GOT3 (cell line): ENCODE results near the gene MSLN.

Experiments used
- DNase-seq: peaks from one replicate; lab custom pipeline; 2025; ENCODE audit warnings: mixed read lengths; lab: John Stamatoyannopoulos, UW

MSLN gene

GRCh38 chr16:760545-761343, at the start of gene MSLN:
MSLN (plus strand) TSS chr16:760734; CDS start chr16:762681, 1,947 bp downstream.
- DNase-seq: no peak

GRCh38 chr16:711084-711483, 49.5 kb upstream of the MSLN start:
- DNase-seq: no peak

GRCh38 chr16:711548-712320, 48.8 kb upstream of the MSLN start:
- peak; percentile 34 for DNase-seq

DNA sequence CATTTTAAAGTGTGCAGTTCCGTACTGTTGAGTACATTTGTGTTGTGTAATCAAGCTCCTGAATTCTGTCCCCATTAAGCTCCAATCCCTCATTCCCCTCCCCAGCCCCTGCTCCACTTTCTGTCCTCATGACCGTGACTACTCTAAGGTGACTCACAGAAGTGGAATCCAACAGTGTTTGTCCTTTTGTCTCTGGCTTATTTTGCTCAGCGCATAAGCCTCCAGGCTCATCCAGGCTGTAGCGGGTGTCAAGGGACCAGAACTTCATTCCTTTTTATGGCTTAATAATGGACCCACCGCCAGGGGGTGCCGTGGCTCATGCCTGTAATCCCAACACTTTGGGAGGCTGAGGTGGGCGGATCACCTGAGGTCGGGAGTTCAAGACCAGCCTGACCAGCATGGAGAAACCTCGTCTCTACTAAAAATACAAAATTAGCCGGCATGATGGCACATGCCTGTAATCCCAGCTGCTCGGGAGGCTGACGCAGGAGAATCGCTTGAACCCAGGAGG, 47.7 kb upstream of the MSLN start:
- peak; percentile 68 for DNase-seq

DNA sequence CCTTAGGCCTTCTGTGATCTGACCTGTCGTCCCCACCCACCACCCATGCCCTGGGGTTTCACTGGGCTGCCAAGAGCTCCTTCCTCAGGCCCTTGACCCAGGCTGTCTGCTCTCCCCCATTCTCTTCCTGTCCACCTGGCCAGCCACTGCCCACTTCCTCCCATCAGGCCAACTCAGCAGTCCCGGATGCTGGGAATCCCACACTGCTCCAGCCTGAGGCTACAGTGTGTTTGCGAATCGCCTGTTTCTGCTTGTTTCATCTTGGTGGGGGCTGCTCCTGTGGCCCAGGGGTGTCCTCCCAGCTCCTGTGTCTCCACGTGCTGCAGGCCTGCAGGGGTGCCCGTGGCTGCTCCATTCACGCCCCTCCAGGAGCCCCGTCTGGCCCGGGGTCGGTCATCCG, 46.5 kb upstream of the MSLN start:
- DNase-seq: no peak

- DNase-seq: peak; percentile 65
Measured at GRCh38 chr16:714558-715476, 45.7 kb upstream of the MSLN start, which contains the start of gene METRN. METRN (plus strand) TSS chr16:715118; CDS start chr16:715290, 172 bp downstream.

GRCh38 chr16:715477-716199, 44.9 kb upstream of the MSLN start:
- no peak for DNase-seq

GRCh38 chr16:716200-716568, 44.4 kb upstream of the MSLN start:
- no peak for DNase-seq

GRCh38 chr16:716768-717325, 43.7 kb upstream of the MSLN start:
- no peak for DNase-seq

GRCh38 chr16:717450-718245, 42.9 kb upstream of the MSLN start:
- no peak for DNase-seq

GRCh38 chr16:718389-718788, 42.1 kb upstream of the MSLN start:
- DNase-seq: no peak

- no peak for DNase-seq
Measured at GRCh38 chr16:718922-719321, 41.6 kb upstream of the MSLN start.

GRCh38 chr16:719815-720446, 40.6 kb upstream of the MSLN start:
- no peak for DNase-seq

DNA sequence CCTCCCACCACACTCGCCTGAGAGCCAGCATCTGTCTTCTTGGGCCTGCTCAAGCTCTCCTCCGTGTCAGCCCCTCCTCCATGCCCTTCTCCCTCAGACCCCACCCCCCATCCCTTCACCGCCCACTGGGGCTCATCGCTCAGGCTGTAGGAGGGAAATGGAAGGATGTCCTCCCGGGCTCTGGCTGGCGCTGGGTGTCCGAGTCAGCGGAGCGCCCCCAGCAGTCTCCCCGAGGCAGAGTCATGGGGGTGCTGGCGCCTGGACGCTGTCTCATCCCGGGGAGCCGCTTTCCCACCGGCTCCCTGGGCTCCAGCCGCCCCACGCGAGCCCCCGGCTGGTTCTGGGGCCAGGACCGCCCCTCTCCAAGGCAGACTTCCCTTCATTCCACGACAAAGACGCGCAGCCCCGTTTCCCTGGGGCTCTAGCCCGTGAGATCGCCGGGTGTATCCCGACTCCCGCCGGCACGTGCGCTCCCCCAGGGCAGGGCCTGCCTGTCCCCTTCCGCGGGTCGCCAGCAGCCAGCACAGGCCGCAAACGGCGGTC, 40.0 kb upstream of the MSLN start:
- no peak for DNase-seq

DNA sequence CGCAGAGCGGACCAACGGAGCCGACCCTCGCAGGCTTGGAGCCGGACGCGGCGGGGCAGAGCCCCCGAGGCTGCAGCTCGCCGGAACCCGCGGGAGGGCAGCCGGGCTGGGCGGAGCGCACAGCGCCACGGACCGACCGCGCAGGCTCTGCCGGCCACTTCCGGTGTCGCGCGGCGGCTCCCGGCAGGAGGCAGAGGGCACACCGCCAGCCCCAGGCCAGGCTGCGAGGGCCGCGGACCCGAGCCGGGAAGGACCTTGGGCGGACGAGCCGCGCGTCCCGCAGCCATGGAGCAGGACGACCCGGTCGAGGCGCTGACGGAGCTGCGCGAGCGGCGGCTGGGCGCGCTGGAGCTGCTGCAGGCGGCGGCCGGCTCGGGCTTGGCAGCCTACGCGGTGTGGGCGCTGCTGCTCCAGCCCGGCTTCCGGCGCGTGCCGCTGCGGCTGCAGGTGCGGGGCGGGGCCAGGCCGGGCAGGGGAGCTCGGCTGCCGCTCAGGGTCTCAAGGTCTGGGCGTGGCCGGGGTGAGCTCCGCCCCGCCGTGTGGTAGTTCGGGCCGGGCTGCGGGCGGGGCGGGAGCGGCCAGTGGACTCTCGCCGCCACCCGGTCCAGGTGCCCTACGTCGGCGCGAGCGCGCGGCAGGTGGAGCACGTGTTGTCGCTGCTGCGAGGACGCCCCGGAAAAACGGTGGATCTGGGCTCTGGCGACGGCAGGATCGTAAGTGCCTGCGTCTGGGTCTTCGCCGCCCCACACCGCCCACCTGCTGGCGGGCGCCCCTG, 39.4 kb upstream of the MSLN start, which contains the start of gene ANTKMT:
TSS of gene ANTKMT (plus strand) at position 157 of the 775 bp plus-strand sequence. CDS start at position 286, 129 bp downstream.
- peak; percentile 44 for DNase-seq

DNA sequence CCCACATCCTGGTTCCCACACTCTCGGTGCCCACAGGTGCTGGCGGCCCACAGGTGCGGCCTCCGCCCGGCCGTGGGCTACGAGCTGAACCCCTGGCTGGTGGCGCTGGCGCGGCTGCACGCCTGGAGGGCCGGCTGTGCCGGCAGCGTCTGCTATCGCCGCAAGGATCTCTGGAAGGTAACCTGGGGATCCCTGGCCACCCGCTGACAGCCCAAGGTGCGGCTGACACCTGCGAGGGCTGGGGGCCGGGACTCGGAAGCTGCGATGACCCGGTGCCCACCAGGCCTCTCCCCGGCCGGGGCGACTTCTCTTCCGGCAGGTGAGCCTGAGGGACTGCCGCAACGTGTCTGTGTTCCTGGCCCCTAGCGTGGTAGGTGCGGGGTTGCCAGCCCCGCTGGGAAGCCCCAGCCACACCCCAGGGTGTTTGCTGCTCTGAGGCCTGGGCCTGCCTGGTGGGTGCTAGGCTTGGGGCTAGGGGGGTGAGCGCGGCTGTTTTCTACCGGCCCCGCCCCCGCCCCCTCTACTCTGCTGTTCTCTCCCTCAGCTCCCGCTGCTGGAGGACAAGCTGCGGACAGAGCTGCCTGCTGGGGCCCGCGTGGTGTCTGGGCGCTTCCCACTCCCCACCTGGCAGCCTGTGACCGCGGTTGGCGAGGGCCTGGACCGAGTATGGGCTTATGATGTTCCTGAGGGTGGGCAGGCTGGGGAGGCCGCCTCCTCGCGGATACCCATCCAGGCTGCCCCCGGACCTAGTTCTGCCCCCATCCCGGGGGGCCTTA, 38.6 kb upstream of the MSLN start:
- DNase-seq: no peak

GRCh38 chr16:722835-723633, 37.5 kb upstream of the MSLN start:
- no peak for DNase-seq
